ENCODE measurements around the gene FGFBP2. TPM values are rescaled to one million over a fixed set of nuclear protein-coding genes. Genes with fewer than 3 reads are reported as not detected.

FGFBP2 gene
- total and polyA plus RNA-seq, 2 experiments from 2014 or later = 0.18 to 0.56 TPM

GRCh38 chr4:15992167-15992485 is 29.2 kb upstream of the FGFBP2 start:
- H3K36me3 ChIP-seq (ENCODE audit: insufficient read depth) = peaks cover 39% of the 10 kb centered on the region
- no peak overlapping the region for H2AFZ ChIP-seq
- DNase-seq (ENCODE audit: low spot score) (no peak), ATAC-seq (no peak)
- Mint-ChIP-seq H3K27me3 (ENCODE audit: insufficient read depth, low read depth, poor library complexity) (peaks cover 12% of the 10 kb centered on the region), H3K4me3 (no peak overlapping the region), H3K36me3 (ENCODE audit: low read depth) (peaks cover 71% of the 10 kb centered on the region), H3K9me3 (no peaks in the 10 kb centered on the region), H3K27ac (no peak overlapping the region), H3K4me1 (no peaks in the 10 kb centered on the region)
- TF ChIP-seq ZNF331 (CRISPR knock-in tag; IDR thresholded peaks at IDR 0.05; ENCODE audit: low read depth) (no peak), CREB1 (CRISPR knock-in tag; IDR thresholded peaks at IDR 0.05; ENCODE audit: low read depth) (no peak)
- H3K4me1 ChIP-seq (ENCODE audit: insufficient read depth) = no peaks in the 10 kb centered on the region
- H3K27me3 ChIP-seq (ENCODE audit: insufficient read depth) = no peaks in the 10 kb centered on the region
- H3K4me2 ChIP-seq = no peak overlapping the region
- H3K79me2 ChIP-seq (replicated peaks; ENCODE audit: insufficient read depth) = no peaks in the 10 kb centered on the region
- H4K20me1 ChIP-seq (replicated peaks; ENCODE audit: insufficient read depth) = peaks cover 7% of the 10 kb centered on the region; the same call in 1 of the 2 replicates
- H3F3A ChIP-seq (replicated peaks; ENCODE audit: low read depth) = no peaks in the 10 kb centered on the region
- no peaks in the 10 kb centered on the region for H3K9me2 ChIP-seq (ENCODE audit: insufficient read depth)
- H3K27ac ChIP-seq (ENCODE audit: low read depth) = no peak overlapping the region
- no peak overlapping the region for H3K4me3 ChIP-seq

- H3K36me3 Mint-ChIP-seq (ENCODE audit: low read depth) = peaks cover 84% of the 10 kb centered on the region
- no peak for ATAC-seq
- Histone ChIP-seq H3K4me3 (no peak overlapping the region), H3K4me2 (no peak overlapping the region), H3K79me2 (replicated peaks; ENCODE audit: insufficient read depth) (no peaks in the 10 kb centered on the region), H3K27me3 (ENCODE audit: insufficient read depth) (no peaks in the 10 kb centered on the region), H2AFZ (no peak overlapping the region), H4K20me1 (replicated peaks; ENCODE audit: insufficient read depth) (peaks cover 2% of the 10 kb centered on the region; the same call in 1 of the 2 replicates), H3K27ac (ENCODE audit: low read depth) (no peak overlapping the region), H3K4me1 (ENCODE audit: insufficient read depth) (no peaks in the 10 kb centered on the region), H3K9me2 (ENCODE audit: insufficient read depth) (no peaks in the 10 kb centered on the region), H3K36me3 (ENCODE audit: insufficient read depth) (peaks cover 48% of the 10 kb centered on the region), H3F3A (replicated peaks; ENCODE audit: low read depth) (no peaks in the 10 kb centered on the region)
- no peak overlapping the region for H3K4me3 Mint-ChIP-seq
- no peak for DNase-seq (ENCODE audit: low spot score)
- H3K27me3 Mint-ChIP-seq (ENCODE audit: insufficient read depth, low read depth, poor library complexity) = peaks cover 8% of the 10 kb centered on the region
- H3K27ac Mint-ChIP-seq = peak overlapping the region; percentile 30; the same call in 1 of the 2 replicates
- no peaks in the 10 kb centered on the region for H3K4me1 Mint-ChIP-seq
- TF ChIP-seq POLR2AphosphoS5 (IDR thresholded peaks at IDR 0.05; ENCODE audit: low read depth) (no peak), CREB1 (CRISPR knock-in tag; IDR thresholded peaks at IDR 0.05; ENCODE audit: low read depth) (no peak), NANOG (IDR thresholded peaks at IDR 0.05; ENCODE audit: borderline replicate concordance) (no peak), EZH2phosphoT487 (IDR thresholded peaks at IDR 0.05; ENCODE audit: unreplicated experiment) (no peak), ETS1 (IDR thresholded peaks at IDR 0.05) (no peak), EZH2 (IDR thresholded peaks at IDR 0.05; ENCODE audit: low read depth, unreplicated experiment) (no peak), JUNB (IDR thresholded peaks at IDR 0.05; ENCODE audit: unreplicated experiment) (no peak), CTCF (conservative IDR thresholded peaks at IDR 0.05; ENCODE audit: low read depth in 2 of 2) (no peak), REST (IDR thresholded peaks at IDR 0.05; ENCODE audit: unreplicated experiment) (no peak), STAT1 (IDR thresholded peaks at IDR 0.05; ENCODE audit: unreplicated experiment) (no peak), ZNF114 (CRISPR knock-in tag; IDR thresholded peaks at IDR 0.05) (no peak)
- 0 out of 3 replicates have a peak, but pooled peaks cover 3% of the 10 kb centered on the region for H3K9me3 Mint-ChIP-seq
Measured at GRCh38 chr4:15990570-15991285, 27.8 kb upstream of the FGFBP2 start.
